Measurements from ENCODE around the gene ZNF699.

DNA sequence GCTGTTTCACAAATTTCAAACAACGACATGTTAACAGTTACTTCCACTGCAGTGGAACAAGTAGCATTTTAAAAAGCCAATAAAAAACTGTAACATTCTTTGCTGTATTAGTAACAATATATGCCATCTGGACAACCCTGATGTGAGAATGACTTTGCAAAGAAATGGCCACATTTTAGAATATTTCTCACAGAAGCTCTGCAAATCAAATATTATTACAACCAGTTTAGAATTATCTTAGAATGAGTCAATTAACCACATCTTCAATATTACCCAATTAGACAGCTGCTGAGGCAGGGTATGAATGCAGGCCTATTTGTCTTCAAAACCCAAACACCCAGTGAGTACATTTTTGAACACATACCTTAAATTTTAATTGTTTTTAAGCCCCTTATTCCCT, 3.2 kb downstream of the ZNF699 start:
- TF ChIP-seq CTCF (conservative IDR thresholded peaks at IDR 0.05; ENCODE audit: low read depth in 2 of 2) = no peak
- TF ChIP-seq CREB1 (CRISPR knock-in tag; IDR thresholded peaks at IDR 0.05; ENCODE audit: low read depth) = no peak
- no peak for TF ChIP-seq JUNB (IDR thresholded peaks at IDR 0.05; ENCODE audit: unreplicated experiment)
- TF ChIP-seq, protein P1, sequence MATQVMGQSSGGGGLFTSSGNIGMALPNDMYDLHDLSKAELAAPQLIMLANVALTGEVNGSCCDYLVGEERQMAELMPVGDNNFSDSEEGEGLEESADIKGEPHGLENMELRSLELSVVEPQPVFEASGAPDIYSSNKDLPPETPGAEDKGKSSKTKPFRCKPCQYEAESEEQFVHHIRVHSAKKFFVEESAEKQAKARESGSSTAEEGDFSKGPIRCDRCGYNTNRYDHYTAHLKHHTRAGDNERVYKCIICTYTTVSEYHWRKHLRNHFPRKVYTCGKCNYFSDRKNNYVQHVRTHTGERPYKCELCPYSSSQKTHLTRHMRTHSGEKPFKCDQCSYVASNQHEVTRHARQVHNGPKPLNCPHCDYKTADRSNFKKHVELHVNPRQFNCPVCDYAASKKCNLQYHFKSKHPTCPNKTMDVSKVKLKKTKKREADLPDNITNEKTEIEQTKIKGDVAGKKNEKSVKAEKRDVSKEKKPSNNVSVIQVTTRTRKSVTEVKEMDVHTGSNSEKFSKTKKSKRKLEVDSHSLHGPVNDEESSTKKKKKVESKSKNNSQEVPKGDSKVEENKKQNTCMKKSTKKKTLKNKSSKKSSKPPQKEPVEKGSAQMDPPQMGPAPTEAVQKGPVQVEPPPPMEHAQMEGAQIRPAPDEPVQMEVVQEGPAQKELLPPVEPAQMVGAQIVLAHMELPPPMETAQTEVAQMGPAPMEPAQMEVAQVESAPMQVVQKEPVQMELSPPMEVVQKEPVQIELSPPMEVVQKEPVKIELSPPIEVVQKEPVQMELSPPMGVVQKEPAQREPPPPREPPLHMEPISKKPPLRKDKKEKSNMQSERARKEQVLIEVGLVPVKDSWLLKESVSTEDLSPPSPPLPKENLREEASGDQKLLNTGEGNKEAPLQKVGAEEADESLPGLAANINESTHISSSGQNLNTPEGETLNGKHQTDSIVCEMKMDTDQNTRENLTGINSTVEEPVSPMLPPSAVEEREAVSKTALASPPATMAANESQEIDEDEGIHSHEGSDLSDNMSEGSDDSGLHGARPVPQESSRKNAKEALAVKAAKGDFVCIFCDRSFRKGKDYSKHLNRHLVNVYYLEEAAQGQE (IDR thresholded peaks at IDR 0.05; ENCODE audit: unreplicated experiment) = no peak
- TF ChIP-seq POLR2AphosphoS5 (IDR thresholded peaks at IDR 0.05; ENCODE audit: low read depth) = no peak
- TF ChIP-seq EZH2 (IDR thresholded peaks at IDR 0.05; ENCODE audit: low read depth, unreplicated experiment) = no peak
- no peak for TF ChIP-seq NANOG (IDR thresholded peaks at IDR 0.05; ENCODE audit: borderline replicate concordance)
- TF ChIP-seq ETS1 (IDR thresholded peaks at IDR 0.05) = no peak
- no peak for TF ChIP-seq EZH2phosphoT487 (IDR thresholded peaks at IDR 0.05; ENCODE audit: unreplicated experiment)
- no peak for TF ChIP-seq STAT1 (IDR thresholded peaks at IDR 0.05; ENCODE audit: unreplicated experiment)
